HT-29 (cell line): ENCODE measurements around the gene TMC7. TPM values are rescaled to one million over a fixed set of nuclear protein-coding genes. Genes with fewer than 3 reads are reported as not detected.
"Not testable (repeated sequence)": the region's sequence is repeated elsewhere in the genome, so short reads cannot be mapped to it uniquely, and the experiment has no call there.

Experiments used
- DNase-seq: peaks from one replicate; pipeline ENCODE4 v3.0.0-alpha.2; 2015; ENCODE audit warnings: low spot score
- total RNA-seq: library from RNA; depleted of rRNA; stranded (reverse); fragments of >200 nt; shearing (Covaris generic); gene quantifications from 2 replicates; pipeline ENCODE4 v1.2.3, GENCODE V29; 2014; rRNA removed

The TMC7 gene
- total RNA-seq = 3.4 and 4.9 TPM in 2 replicates

- DNase-seq = peak; percentile 93
Measured at GRCh38 chr16:18983565-18984434, at the start of gene TMC7. TSS of gene TMC7 (plus strand) at chr16:18983934. CDS start at chr16:18984064, 130 bp downstream.

- no peak for DNase-seq
Measured at GRCh38 chr16:18936727-18937340, 46.9 kb upstream of the TMC7 start.

- no peak for DNase-seq
Measured at GRCh38 chr16:18937390-18937789, 46.3 kb upstream of the TMC7 start.

GRCh38 chr16:18938986-18939385, 44.7 kb upstream of the TMC7 start:
- DNase-seq = no peak

- DNase-seq = no peak
Measured at GRCh38 chr16:18941471-18941870, 42.3 kb upstream of the TMC7 start.

- no peak for DNase-seq
Measured at GRCh38 chr16:18942061-18942460, 41.7 kb upstream of the TMC7 start.

GRCh38 chr16:18943414-18943813, 40.3 kb upstream of the TMC7 start:
- no peak for DNase-seq

GRCh38 chr16:18945233-18945632, 38.5 kb upstream of the TMC7 start:
- DNase-seq = no peak

GRCh38 chr16:18948372-18949020, 35.2 kb upstream of the TMC7 start:
- DNase-seq = no peak

- no peak for DNase-seq
Measured at GRCh38 chr16:18950469-18951185, 33.1 kb upstream of the TMC7 start.

- no peak for DNase-seq
Measured at GRCh38 chr16:18953547-18953946, 30.2 kb upstream of the TMC7 start.

- DNase-seq = not testable (repeated sequence)
Measured at GRCh38 chr16:18955874-18956580, 27.7 kb upstream of the TMC7 start.

GRCh38 chr16:18956658-18957241, 27.0 kb upstream of the TMC7 start:
- DNase-seq = not testable (repeated sequence)

- DNase-seq = no peak
Measured at GRCh38 chr16:18958621-18959029, 25.1 kb upstream of the TMC7 start.

- DNase-seq = no peak
Measured at GRCh38 chr16:18959031-18959505, 24.7 kb upstream of the TMC7 start.

- DNase-seq = no peak
Measured at GRCh38 chr16:18965555-18965954, 18.2 kb upstream of the TMC7 start.

GRCh38 chr16:18966791-18967190, 16.9 kb upstream of the TMC7 start:
- DNase-seq = no peak

GRCh38 chr16:18969050-18969854, 14.5 kb upstream of the TMC7 start:
- DNase-seq = peak; percentile 88

- no peak for DNase-seq
Measured at GRCh38 chr16:18969855-18970240, 13.9 kb upstream of the TMC7 start.

- no peak for DNase-seq
Measured at GRCh38 chr16:18975109-18975508, 8.6 kb upstream of the TMC7 start.
